Measurements from ENCODE around the gene UBTFL1.
"Not testable (repeated sequence)": the region's sequence is repeated elsewhere in the genome, so short reads cannot be mapped to it uniquely, and the experiment has no call there.

Gene UBTFL1

GRCh38 chr11:90085650-90086049 lies at the start of gene UBTFL1:
Gene UBTFL1 (plus strand): TSS chr11:90085950. CDS start chr11:90085950, 0 bp downstream.
- not testable (repeated sequence) for DNase-seq

- not testable (repeated sequence) for DNase-seq
Measured at GRCh38 chr11:90051591-90052209, 34.0 kb upstream of the UBTFL1 start.

GRCh38 chr11:90052311-90052710 lies 33.4 kb upstream of the UBTFL1 start:
- peak in 2 of 14 donors; percentile 1 to 13 for DNase-seq

GRCh38 chr11:90053545-90053944 lies 32.2 kb upstream of the UBTFL1 start:
- DNase-seq, result not testable (repeated sequence)

- DNase-seq, result not testable (repeated sequence)
Measured at GRCh38 chr11:90088731-90089130, 3.0 kb downstream of the UBTFL1 start.

GRCh38 chr11:90095230-90095924 lies 9.6 kb downstream of the UBTFL1 start:
- DNase-seq, result not testable (repeated sequence)

GRCh38 chr11:90098261-90098660 lies 12.5 kb downstream of the UBTFL1 start:
- DNase-seq, result peak in 6 of 14 donors; percentile 10 to 37 (median 17)

GRCh38 chr11:90100431-90100830 lies 14.7 kb downstream of the UBTFL1 start:
- DNase-seq, result no peak

- no peak for DNase-seq
Measured at GRCh38 chr11:90113541-90113940, 27.8 kb downstream of the UBTFL1 start.

- no peak for DNase-seq
Measured at GRCh38 chr11:90120191-90120590, 34.4 kb downstream of the UBTFL1 start.

GRCh38 chr11:90124371-90124770 lies 38.6 kb downstream of the UBTFL1 start:
- DNase-seq, result no peak

GRCh38 chr11:90124946-90125345 lies 39.2 kb downstream of the UBTFL1 start:
- no peak for DNase-seq

GRCh38 chr11:90133560-90134477 lies 48.1 kb downstream of the UBTFL1 start:
- no peak for DNase-seq

- DNase-seq, result peak in 13 of 14 donors; percentile 2 to 67 (median 36)
Measured at GRCh38 chr11:90134478-90135003, 48.8 kb downstream of the UBTFL1 start, which contains the start of gene NAALAD2. Gene NAALAD2 (plus strand): TSS chr11:90134663. CDS start chr11:90134759, 96 bp downstream.

GRCh38 chr11:90135016-90135415 lies 49.3 kb downstream of the UBTFL1 start:
- DNase-seq, result no peak
